ENCODE results near the gene PAGE4. TPM values are rescaled to one million over a fixed set of nuclear protein-coding genes. Genes with fewer than 3 reads are reported as not detected.
A peak's percentile ranks its signal among the peaks of the same experiment; 100 is the strongest.

Gene PAGE4
- total and polyA plus RNA-seq, 8 donors: not detected

GRCh38 chrX:49862093-49862492 lies 33.0 kb downstream of the PAGE4 start:
- TF ChIP-seq POLR2AphosphoS5 (IDR thresholded peaks at IDR 0.05) (no peak), CTCF (IDR thresholded peaks at IDR 0.05) (no peak), EP300 (IDR thresholded peaks at IDR 0.05) (no peak), POLR2A (IDR thresholded peaks at IDR 0.05) (no peak)
- Histone ChIP-seq H3K4me3 (no peak overlapping the region), H3K27me3 (no peaks in the 10 kb centered on the region), H3K36me3 (no peaks in the 10 kb centered on the region), H3K9me3 (no peaks in the 10 kb centered on the region), H3K4me1 (no peaks in the 10 kb centered on the region), H3K27ac (no peak overlapping the region)
- no peak for DNase-seq
- intact Hi-C loops (cut with DNase I; ENCODE audit: low total_unique reads): no loop called here

GRCh38 chrX:49868739-49869138 lies 39.6 kb downstream of the PAGE4 start:
- Histone ChIP-seq H3K36me3 (no peaks in the 10 kb centered on the region), H3K9me3 (no peaks in the 10 kb centered on the region), H3K27me3 (no peaks in the 10 kb centered on the region), H3K4me1 (no peaks in the 10 kb centered on the region), H3K27ac (no peak overlapping the region), H3K4me3 (no peak overlapping the region)
- no peak for DNase-seq
- 22 to 49% (median 32%) methylated on average over 1 of the region's 1 CpG for WGBS, 5 donors
- TF ChIP-seq POLR2AphosphoS5 (IDR thresholded peaks at IDR 0.05) (no peak), POLR2A (IDR thresholded peaks at IDR 0.05) (no peak), EP300 (IDR thresholded peaks at IDR 0.05) (no peak), CTCF (IDR thresholded peaks at IDR 0.05) (no peak)
- intact Hi-C loops (cut with DNase I; ENCODE audit: low total_unique reads): no loop called here

GRCh38 chrX:49876750-49877149 lies 47.6 kb downstream of the PAGE4 start:
- H3K4me1 ChIP-seq: peaks cover 0 to 38% (median 24%) of the 10 kb centered on the region in 4 donors
- H3K27me3 ChIP-seq: no peaks in the 10 kb centered on the region
- TF ChIP-seq POLR2AphosphoS5 (IDR thresholded peaks at IDR 0.05) (no peak), CTCF (IDR thresholded peaks at IDR 0.05) (peak in 4 of 7 experiments; percentile 27 to 53 (median 38))
- H3K4me3 ChIP-seq: no peak overlapping the region
- intact Hi-C loops (cut with DNase I; ENCODE audit: low total_unique reads): no loop called here
- H3K27ac ChIP-seq: peak overlapping the region in 3 of 5 donors; percentile 33 to 89 (median 89)
- H3K9me3 ChIP-seq: no peaks in the 10 kb centered on the region
- DNase-seq: peak in 1 of 2 donors; percentile 68
- WGBS, 5 donors: 5 to 22% (median 10%) methylated on average over 3 of the region's 3 CpGs
- H3K36me3 ChIP-seq: no peaks in the 10 kb centered on the region

DNA sequence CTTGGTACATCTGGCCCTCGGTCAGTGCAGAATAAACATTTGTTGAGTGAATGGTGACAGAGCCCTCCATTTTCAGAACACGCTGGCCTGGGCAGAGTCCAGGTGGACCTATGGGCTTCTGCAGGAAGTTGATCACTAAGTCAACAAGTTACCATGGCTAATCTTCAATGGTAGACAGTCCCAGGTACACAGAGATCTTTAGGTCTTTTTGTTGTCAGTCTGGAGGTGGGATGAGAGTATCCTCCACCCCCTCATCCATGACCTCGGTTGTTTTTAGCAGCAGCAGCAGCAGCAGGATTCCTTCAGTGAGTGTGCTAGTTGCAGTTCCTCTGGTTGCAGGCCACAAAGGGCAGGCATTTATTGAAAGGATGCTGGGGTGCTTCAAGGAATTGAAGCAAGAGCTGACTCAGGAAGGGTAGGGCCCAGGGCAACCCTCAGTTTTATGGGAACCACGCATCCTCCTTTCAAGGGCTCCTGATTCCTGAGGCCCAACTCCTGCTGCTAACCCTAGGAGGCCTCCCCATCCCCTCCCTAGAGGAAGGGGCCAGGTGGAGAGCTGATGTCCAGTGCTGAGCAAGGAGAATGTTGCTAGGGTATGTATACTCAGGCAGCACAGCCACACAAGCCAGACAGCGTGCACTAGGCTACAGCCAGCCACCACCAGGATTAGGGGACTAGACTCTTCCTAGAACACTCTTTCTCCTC lies 48.4 kb downstream of the PAGE4 start:
- H3K4me1 ChIP-seq: peaks cover 0 to 38% (median 24%) of the 10 kb centered on the region in 4 donors
- H3K27ac ChIP-seq: peak overlapping the region; percentile 41 to 89 (median 88)
- H3K9me3 ChIP-seq: no peaks in the 10 kb centered on the region
- intact Hi-C loops (cut with DNase I; ENCODE audit: low total_unique reads): no loop called here
- H3K36me3 ChIP-seq: no peaks in the 10 kb centered on the region
- no peak for TF ChIP-seq CTCF (IDR thresholded peaks at IDR 0.05)
- TF ChIP-seq POLR2AphosphoS5 (IDR thresholded peaks at IDR 0.05): no peak
- no peak for TF ChIP-seq POLR2A (IDR thresholded peaks at IDR 0.05)
- no peak for TF ChIP-seq EP300 (IDR thresholded peaks at IDR 0.05)
- no peaks in the 10 kb centered on the region for H3K27me3 ChIP-seq
- peak; percentile 36 to 58 for DNase-seq
- WGBS, 5 donors: 27 to 53% (median 49%) methylated on average over 4 to 5 of the region's 5 CpGs
- peak overlapping the region in 1 of 4 donors; percentile 61 for H3K4me3 ChIP-seq
